ENCODE results near the gene TGM5. TPM values are rescaled to one million over a fixed set of nuclear protein-coding genes. Genes with fewer than 3 reads are reported as not detected.
"Not testable (repeated sequence)": the region's sequence is repeated elsewhere in the genome, so short reads cannot be mapped to it uniquely, and the experiment has no call there.

TGM5 gene
- total RNA-seq, 2 donors from 2014 or later: 1.6 to 11.3 TPM

DNA sequence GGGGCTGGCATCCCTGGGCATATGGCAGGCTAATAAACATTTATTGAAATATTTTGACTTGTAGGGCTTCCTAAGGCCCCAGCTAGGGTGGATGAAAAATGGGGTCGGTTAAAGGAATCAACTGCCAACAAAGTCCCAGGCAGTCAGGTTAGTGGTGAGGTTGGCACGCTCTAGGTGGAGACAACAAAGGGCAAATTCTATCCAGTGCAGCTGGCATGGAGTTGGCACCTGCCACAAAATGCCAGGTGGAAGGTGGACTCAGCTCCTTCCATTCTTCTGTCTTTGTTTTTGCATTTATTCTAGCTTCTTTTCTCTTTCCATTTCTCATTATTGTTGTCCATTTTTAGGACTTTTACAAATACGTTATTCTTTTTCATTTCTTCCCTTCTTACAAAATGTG, 32.7 kb upstream of the TGM5 start:
- intact Hi-C loops (cut with DNase I): no loop called here
- no peaks in the 10 kb centered on the region for H3K9me3 ChIP-seq
- TF ChIP-seq POLR2AphosphoS5 (IDR thresholded peaks at IDR 0.05): no peak
- TF ChIP-seq, protein P1, sequence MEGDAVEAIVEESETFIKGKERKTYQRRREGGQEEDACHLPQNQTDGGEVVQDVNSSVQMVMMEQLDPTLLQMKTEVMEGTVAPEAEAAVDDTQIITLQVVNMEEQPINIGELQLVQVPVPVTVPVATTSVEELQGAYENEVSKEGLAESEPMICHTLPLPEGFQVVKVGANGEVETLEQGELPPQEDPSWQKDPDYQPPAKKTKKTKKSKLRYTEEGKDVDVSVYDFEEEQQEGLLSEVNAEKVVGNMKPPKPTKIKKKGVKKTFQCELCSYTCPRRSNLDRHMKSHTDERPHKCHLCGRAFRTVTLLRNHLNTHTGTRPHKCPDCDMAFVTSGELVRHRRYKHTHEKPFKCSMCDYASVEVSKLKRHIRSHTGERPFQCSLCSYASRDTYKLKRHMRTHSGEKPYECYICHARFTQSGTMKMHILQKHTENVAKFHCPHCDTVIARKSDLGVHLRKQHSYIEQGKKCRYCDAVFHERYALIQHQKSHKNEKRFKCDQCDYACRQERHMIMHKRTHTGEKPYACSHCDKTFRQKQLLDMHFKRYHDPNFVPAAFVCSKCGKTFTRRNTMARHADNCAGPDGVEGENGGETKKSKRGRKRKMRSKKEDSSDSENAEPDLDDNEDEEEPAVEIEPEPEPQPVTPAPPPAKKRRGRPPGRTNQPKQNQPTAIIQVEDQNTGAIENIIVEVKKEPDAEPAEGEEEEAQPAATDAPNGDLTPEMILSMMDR (IDR thresholded peaks at IDR 0.05): no peak
- TF ChIP-seq POLR2A (IDR thresholded peaks at IDR 0.05): no peak
- no peak overlapping the region for H3K4me3 ChIP-seq
- 61% methylated on average over 3 of the region's 3 CpGs for WGBS
- no peak overlapping the region for H3K27ac ChIP-seq
- no peaks in the 10 kb centered on the region for H3K27me3 ChIP-seq (replicated peaks; ENCODE audit: insufficient read depth)
- no peak for DNase-seq (ENCODE audit: low spot score)
- H3K4me1 ChIP-seq (replicated peaks): no peaks in the 10 kb centered on the region
- H3K36me3 ChIP-seq: no peaks in the 10 kb centered on the region

DNA sequence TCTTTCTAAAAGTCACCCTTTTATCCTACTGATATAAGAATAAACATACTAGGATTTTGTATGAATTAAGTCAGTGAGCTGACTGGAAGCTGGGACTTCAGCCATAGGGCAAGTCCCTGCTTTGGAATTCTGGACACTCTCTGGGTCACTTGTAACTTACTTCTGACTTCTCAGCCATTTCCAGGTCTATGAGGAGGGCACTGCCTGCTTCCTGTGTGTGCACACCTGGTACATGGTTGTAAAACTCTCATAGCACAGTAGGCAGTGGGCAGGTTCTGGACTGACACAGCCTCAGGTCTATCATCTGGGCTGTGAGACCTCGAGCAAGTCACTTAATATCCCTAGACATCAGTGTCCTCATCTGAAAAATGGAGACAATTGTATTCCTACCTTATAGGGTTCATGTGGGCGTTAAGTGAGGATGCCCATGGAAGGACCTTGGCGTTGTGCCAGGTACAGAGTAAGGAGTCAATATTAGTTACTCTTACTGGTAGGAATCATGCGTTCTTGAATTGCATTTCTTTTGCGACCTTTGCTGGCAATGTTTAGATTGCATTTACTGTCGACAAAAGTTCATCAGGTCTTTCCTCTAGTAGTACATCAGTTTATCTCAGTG, 27.5 kb upstream of the TGM5 start:
- Histone ChIP-seq H3K4me1 (replicated peaks) (no peaks in the 10 kb centered on the region), H3K36me3 (no peaks in the 10 kb centered on the region), H3K4me3 (no peak overlapping the region), H3K27ac (no peak overlapping the region), H3K27me3 (replicated peaks; ENCODE audit: insufficient read depth) (no peaks in the 10 kb centered on the region), H3K9me3 (no peaks in the 10 kb centered on the region)
- intact Hi-C loops (cut with DNase I): no loop called here
- no peak for DNase-seq (ENCODE audit: low spot score)
- TF ChIP-seq, protein P1 (IDR thresholded peaks at IDR 0.05): no peak
- TF ChIP-seq POLR2AphosphoS5 (IDR thresholded peaks at IDR 0.05) (no peak), POLR2A (IDR thresholded peaks at IDR 0.05) (no peak)
- WGBS: 44% methylated on average over 6 of the region's 6 CpGs

DNA sequence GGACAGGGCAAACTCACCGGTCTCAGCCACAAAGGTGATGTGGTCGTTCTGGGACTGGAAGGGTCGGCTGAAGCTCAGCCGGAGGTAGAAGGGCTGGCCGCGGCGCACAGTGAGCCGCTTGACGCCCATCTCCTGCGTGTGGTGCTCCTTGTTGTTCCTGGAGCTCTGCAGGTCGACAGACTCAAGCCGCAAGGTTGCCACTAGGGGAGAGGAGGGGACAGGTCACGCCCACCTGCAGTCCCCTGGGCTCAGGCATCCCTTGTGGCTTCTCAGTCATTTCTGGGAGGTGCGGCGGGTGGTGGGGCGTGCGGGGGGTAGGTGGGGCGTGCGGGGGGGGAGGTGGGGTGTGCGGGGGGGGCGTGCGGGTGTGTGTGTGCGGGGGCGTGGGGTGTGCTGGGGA, 26.7 kb upstream of the TGM5 start:
- Histone ChIP-seq H3K9me3 (no peaks in the 10 kb centered on the region), H3K27ac (no peak overlapping the region), H3K27me3 (replicated peaks; ENCODE audit: insufficient read depth) (no peaks in the 10 kb centered on the region), H3K4me1 (replicated peaks) (no peaks in the 10 kb centered on the region), H3K36me3 (no peaks in the 10 kb centered on the region), H3K4me3 (no peak overlapping the region)
- intact Hi-C loops (cut with DNase I): no loop called here
- DNase-seq (ENCODE audit: low spot score): no peak
- 21% methylated on average over 15 of the region's 24 CpGs for WGBS
- TF ChIP-seq POLR2A (IDR thresholded peaks at IDR 0.05): no peak
- TF ChIP-seq POLR2AphosphoS5 (IDR thresholded peaks at IDR 0.05): no peak
- TF ChIP-seq, protein P1 (IDR thresholded peaks at IDR 0.05): no peak

DNA sequence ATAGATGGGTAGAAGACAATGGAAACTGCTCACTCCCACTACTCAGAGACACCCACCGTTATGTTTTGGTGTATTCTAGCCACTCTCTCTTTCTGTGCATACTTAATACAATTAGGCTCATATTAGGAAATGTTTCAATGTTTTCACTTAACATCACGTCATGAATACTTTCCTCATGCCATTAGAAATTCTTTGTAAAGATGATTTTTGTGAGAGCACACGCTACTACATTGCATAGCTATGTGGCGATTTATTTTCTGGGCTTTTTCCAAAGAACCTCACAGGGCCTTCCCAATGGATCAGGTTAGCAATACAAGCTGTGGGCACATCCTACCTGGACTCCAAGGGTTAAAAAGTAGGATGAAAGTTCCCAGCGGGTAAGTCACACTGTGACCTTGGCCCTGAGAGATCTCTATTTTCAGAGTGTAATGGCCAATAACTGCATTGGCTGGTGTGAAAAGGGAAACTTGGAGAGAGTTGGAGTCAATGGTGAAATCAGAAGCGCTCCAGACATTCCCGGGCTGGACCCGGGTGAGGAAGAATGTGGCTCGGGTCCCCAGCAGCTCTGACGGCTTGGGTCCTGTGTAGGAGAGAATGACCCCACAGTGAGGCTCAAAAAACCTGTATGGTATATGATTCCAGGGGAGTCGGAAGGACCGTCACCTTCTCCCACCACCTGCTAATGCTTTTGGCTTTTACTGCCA, 25.8 kb upstream of the TGM5 start:
- WGBS: 68% methylated on average over 12 of the region's 12 CpGs
- intact Hi-C loops (cut with DNase I): no loop called here
- no peak for DNase-seq (ENCODE audit: low spot score)
- TF ChIP-seq POLR2AphosphoS5 (IDR thresholded peaks at IDR 0.05): no peak
- no peak for TF ChIP-seq POLR2A (IDR thresholded peaks at IDR 0.05)
- TF ChIP-seq, protein P1 (IDR thresholded peaks at IDR 0.05): no peak
- no peaks in the 10 kb centered on the region for H3K27me3 ChIP-seq (replicated peaks; ENCODE audit: insufficient read depth)
- no peaks in the 10 kb centered on the region for H3K36me3 ChIP-seq
- H3K4me1 ChIP-seq (replicated peaks): no peaks in the 10 kb centered on the region
- no peak overlapping the region for H3K4me3 ChIP-seq
- H3K9me3 ChIP-seq: no peaks in the 10 kb centered on the region
- H3K27ac ChIP-seq: no peak overlapping the region

DNA sequence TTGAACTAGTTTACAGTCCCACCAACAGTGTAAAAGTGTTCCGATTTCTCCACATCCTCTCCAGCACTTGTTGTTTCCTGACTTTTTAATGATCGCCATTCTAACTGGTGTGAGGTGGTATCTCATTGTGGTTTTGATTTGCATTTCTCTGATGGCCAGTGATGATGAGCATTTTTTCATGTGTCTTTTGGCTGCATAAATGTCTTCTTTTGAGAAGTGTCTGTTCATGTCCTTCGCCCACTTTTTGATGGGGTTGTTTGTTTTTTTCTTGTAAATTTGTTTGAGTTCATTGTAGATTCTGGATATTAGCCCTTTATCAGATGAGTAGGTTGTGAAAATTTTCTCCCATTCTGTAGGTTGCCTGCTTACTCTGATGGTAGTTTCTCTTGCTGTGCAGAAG, 22.9 kb upstream of the TGM5 start:
- DNase-seq (ENCODE audit: low spot score); H3K27ac ChIP-seq; H3K36me3 ChIP-seq; H3K27me3 ChIP-seq (replicated peaks; ENCODE audit: insufficient read depth); H3K9me3 ChIP-seq; H3K4me1 ChIP-seq (replicated peaks); H3K4me3 ChIP-seq; intact Hi-C loops (cut with DNase I): not testable (repeated sequence)
- WGBS: 91% methylated on average over 2 of the region's 3 CpGs
